IPS-15b (cell line): Measurements from ENCODE around the gene OAS1.

Experiments
- H3K27me3 ChIP-seq: one replicate; pipeline ENCODE4 v1.6.1; 2013; ENCODE audit warnings: low read length; ENCODE audit not compliant: control insufficient read depth, insufficient read depth
- H3K36me3 ChIP-seq: one replicate; pipeline ENCODE4 v1.6.1; 2013; ENCODE audit warnings: low read length; ENCODE audit not compliant: control insufficient read depth, insufficient read depth
- H3K4me1 ChIP-seq: one replicate; pipeline ENCODE4 v1.6.1; 2013; ENCODE audit warnings: mild to moderate bottlenecking, low read length; ENCODE audit not compliant: control insufficient read depth, insufficient read depth
- H3K4me3 ChIP-seq: one replicate; pipeline ENCODE4 v1.5.1; 2013; ENCODE audit warnings: low read depth, low read length
- H3K9ac ChIP-seq: one replicate; pipeline ENCODE4 v1.6.1; 2013; ENCODE audit warnings: low read depth, mild to moderate bottlenecking, low read length
- H3K9me3 ChIP-seq: one replicate; pipeline ENCODE4 v1.6.1; 2013; ENCODE audit warnings: mild to moderate bottlenecking, low read length; ENCODE audit not compliant: control insufficient read depth, insufficient read depth

The OAS1 gene

DNA sequence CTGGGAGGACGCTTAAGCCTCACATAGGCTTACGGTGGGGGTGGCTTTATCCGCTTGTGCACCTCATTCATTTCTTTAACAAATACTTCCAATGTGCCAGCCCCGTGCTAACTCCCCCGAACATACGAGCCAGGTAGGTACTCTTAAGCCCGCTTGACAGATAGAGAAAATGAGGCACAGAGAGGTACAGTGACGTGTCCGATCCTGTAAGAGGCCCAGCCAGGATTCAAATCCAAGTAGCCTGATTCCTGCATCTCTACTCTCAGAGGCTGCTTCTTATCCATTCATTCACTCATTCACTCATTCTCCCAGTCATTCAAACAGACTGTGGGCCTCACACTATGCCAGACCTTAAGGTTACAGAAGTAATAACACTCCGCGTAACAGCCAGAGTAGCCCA, 32.0 kb downstream of the OAS1 start:
- Histone ChIP-seq H3K9me3 (no peaks in the 10 kb centered on the region), H3K36me3 (no peaks in the 10 kb centered on the region), H3K4me1 (no peaks in the 10 kb centered on the region), H3K27me3 (peaks cover 15% of the 10 kb centered on the region), H3K4me3 (peak overlapping the region; percentile 74), H3K9ac (peak overlapping the region; percentile 74)

DNA sequence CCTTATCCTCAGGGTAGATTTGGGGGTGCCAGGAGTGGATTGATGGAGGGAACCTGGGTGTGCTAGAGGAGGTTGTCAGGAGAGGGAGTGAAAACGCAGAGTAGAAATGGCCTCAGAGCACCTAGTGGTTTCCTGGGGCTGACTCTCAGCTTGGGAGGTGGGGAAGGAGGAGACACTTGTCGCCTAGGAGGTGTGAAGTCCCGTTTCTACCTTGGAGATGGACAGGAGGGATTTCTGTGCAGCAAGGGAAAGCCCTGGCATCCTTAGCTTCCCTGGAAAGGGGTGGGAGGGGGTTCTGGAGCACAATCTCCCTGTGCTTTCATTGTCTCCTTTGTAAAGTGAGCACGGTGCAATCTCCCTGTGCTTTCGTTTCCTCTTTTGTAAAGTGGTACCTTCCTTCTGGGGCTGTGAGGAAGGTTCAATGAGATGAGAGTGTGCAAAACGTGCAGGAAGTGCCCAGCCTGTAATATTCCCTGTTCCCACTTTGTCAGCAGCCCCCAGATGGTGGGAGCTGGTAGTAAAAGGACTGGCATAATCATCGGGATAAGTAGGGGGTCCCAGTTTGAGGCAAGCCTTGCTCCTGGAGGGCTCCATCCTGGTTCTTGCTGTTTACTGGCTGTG, 33.1 kb downstream of the OAS1 start:
- no peak overlapping the region for H3K9ac ChIP-seq
- H3K4me1 ChIP-seq, result no peaks in the 10 kb centered on the region
- no peaks in the 10 kb centered on the region for H3K36me3 ChIP-seq
- no peaks in the 10 kb centered on the region for H3K9me3 ChIP-seq
- H3K27me3 ChIP-seq, result peaks cover 15% of the 10 kb centered on the region
- no peak overlapping the region for H3K4me3 ChIP-seq

DNA sequence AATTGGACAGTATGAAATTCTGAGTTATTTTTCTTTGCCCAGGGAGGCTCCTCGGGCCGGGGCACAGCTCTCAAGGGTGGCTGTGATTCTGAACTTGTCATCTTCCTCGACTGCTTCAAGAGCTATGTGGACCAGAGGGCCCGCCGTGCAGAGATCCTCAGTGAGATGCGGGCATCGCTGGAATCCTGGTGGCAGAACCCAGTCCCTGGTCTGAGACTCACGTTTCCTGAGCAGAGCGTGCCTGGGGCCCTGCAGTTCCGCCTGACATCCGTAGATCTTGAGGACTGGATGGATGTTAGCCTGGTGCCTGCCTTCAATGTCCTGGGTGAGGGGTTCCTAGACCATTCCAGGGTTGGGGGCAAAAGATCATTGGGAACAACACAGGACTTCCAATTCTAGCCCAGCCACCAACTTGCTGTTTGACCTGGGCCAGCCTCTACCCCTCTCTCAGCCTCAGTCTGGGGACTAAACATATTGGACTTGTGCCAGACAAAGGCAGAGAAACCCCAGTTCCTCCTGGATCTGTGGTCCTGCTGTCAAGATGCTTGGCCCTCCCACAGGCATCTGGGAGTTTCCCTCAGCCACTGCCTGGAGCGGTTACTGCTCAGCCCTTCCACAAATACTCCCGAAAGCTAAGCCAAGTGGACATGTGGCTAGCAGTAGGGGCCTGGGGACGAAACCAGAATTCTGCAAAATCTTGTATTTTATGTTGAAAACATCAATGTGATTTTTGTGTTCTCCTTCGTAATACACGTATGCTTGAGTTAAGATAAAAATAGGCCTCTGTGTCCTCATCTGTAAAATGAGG, 35.0 kb downstream of the OAS1 start:
- Histone ChIP-seq H3K27me3 (peaks cover 15% of the 10 kb centered on the region), H3K9me3 (no peaks in the 10 kb centered on the region), H3K4me3 (no peak overlapping the region), H3K9ac (no peak overlapping the region), H3K4me1 (no peaks in the 10 kb centered on the region), H3K36me3 (no peaks in the 10 kb centered on the region)

DNA sequence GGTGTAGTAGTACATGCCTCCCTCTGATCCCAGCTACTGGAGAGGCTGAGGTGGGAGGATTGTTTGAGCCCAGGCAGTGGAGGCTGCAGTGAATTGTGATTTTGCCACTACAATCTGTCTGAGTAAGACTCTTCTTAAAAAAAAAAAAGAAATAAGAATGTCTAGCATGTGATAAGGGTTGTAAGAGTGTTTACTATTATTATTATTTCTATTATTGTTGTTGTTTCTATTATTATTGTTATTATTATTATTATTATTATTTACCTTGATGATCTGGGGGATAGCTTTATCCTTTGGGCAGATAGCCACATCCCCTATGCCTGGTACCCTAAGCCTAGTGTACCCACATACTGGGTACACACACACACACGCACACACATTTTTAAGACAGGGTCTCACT, 35.8 kb downstream of the OAS1 start:
- Histone ChIP-seq H3K4me3 (no peak overlapping the region), H3K9ac (no peak overlapping the region)

DNA sequence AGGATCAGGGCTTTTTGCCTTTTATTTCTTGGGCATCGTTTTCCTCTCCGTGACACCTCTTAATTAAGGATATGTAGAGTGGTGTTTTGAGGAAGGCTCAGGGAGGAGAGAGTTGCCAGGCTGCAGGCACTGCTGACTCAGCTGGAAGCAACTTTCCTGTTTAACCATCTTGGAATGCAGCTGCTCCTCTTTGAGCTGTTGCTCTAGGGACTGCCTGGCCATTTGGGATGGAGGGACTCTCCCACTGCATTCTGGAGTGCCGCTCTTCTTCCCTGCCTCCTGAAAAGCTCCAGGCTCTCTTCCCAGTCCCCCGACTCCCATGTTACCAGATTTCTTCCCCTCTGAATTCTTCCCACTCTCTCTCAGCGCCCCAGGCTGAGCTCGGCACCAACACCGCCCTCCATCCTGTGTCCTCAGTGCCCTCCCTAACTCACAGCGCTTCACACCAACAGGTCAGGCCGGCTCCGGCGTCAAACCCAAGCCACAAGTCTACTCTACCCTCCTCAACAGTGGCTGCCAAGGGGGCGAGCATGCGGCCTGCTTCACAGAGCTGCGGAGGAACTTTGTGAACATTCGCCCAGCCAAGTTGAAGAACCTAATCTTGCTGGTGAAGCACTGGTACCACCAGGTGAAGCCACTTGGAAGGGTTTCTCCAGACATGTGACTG, 37.4 kb downstream of the OAS1 start:
- H3K27me3 ChIP-seq, result peaks cover 3% of the 10 kb centered on the region
- H3K9ac ChIP-seq, result no peak overlapping the region
- no peak overlapping the region for H3K4me3 ChIP-seq
- H3K36me3 ChIP-seq, result no peaks in the 10 kb centered on the region
- no peaks in the 10 kb centered on the region for H3K4me1 ChIP-seq
- no peaks in the 10 kb centered on the region for H3K9me3 ChIP-seq

More for the DNA sequence above, 35.8 kb downstream of the OAS1 start:
- H3K9me3 ChIP-seq, result no peaks in the 10 kb centered on the region
- no peaks in the 10 kb centered on the region for H3K4me1 ChIP-seq
- no peaks in the 10 kb centered on the region for H3K36me3 ChIP-seq
- H3K27me3 ChIP-seq, result peaks cover 13% of the 10 kb centered on the region

DNA sequence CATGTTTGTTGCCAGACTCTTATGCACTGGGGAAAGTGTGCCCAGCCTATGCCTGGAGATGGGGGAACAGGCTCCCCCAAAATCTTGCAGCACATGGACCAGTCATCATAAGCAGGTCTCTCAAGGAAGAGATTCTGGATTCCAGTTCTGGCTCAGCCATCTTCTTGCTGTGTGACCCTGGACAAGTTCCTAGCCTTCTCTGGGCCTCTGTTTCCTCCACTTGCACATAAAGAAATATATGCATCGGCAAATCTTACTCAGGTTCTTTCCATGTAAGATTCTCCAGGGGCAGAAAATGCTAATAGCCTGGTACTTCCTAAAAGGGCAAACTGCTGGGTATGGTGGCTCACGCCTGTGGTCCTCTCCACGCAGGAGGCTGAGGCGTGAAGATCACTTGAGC, 38.8 kb downstream of the OAS1 start:
- Histone ChIP-seq H3K36me3 (no peaks in the 10 kb centered on the region), H3K4me1 (no peaks in the 10 kb centered on the region), H3K9me3 (no peaks in the 10 kb centered on the region), H3K27me3 (no peaks in the 10 kb centered on the region), H3K4me3 (no peak overlapping the region), H3K9ac (no peak overlapping the region)

DNA sequence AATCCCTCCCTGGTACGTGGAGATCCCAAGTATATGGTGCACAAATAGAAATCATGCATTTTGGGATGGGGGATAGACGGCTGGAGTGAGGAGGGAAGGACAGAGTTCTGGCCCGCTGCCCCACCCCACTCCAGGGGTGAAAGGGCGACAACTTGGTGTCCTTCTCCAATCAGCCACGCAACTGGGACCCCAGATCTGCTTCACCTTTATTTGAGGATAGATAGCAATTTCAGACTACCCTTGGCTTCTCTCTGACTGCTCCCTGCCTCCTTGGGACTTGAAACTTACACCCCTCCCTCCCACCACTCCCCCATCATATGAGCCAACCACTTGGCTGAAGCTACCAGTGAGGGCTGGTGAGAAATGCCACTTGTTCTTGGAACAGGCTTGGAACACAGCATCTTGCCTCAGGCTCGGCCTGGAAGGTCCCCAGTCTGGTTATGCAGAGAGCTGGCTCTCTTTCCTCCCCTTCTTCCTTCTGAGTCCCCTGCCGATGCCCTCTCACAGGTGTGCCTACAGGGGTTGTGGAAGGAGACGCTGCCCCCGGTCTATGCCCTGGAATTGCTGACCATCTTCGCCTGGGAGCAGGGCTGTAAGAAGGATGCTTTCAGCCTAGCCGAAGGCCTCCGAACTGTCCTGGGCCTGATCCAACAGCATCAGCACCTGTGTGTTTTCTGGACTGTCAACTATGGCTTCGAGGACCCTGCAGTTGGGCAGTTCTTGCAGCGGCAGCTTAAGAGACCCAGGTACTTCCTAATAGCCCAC, 39.7 kb downstream of the OAS1 start:
- no peaks in the 10 kb centered on the region for H3K36me3 ChIP-seq
- no peaks in the 10 kb centered on the region for H3K9me3 ChIP-seq
- H3K9ac ChIP-seq, result no peak overlapping the region
- no peak overlapping the region for H3K4me3 ChIP-seq
- no peaks in the 10 kb centered on the region for H3K27me3 ChIP-seq
- H3K4me1 ChIP-seq, result no peaks in the 10 kb centered on the region

DNA sequence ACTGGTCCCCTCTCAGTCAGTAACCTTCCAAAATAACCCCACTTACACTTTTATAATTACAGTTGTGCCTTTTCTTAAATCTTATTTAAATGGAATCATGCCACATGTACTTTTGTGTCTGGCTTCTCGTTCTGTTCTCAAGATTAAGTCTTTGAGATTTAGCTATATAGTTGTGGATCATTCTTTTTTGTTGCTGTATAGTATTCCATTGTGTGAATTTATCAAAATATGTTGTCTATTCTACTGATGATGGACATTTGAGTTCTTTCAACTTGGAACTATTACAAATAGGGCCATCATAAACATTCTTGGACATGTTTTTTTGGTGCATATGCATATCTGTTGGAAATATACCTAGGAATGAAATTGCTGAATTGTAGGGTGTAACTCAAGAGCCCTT, 40.6 kb downstream of the OAS1 start:
- no peak overlapping the region for H3K9ac ChIP-seq
- no peaks in the 10 kb centered on the region for H3K4me1 ChIP-seq
- no peaks in the 10 kb centered on the region for H3K36me3 ChIP-seq
- no peaks in the 10 kb centered on the region for H3K27me3 ChIP-seq
- no peaks in the 10 kb centered on the region for H3K9me3 ChIP-seq
- H3K4me3 ChIP-seq, result no peak overlapping the region

DNA sequence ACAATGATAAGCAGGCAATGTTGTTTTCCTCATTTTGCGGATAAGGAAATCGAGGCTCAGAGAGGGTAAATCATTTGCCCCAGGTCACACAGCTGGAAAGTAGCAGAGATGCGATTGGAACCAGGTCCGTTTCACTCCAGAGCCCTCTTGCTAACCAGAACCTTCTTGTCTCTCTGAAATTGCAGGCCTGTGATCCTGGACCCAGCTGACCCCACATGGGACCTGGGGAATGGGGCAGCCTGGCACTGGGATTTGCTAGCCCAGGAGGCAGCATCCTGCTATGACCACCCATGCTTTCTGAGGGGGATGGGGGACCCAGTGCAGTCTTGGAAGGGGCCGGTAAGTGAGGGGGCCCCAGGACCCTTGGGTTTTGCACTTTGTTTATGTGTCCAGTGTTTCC, 41.0 kb downstream of the OAS1 start:
- no peak overlapping the region for H3K9ac ChIP-seq
- H3K9me3 ChIP-seq, result no peaks in the 10 kb centered on the region
- no peak overlapping the region for H3K4me3 ChIP-seq
- H3K36me3 ChIP-seq, result no peaks in the 10 kb centered on the region
- no peaks in the 10 kb centered on the region for H3K27me3 ChIP-seq
- H3K4me1 ChIP-seq, result no peaks in the 10 kb centered on the region

DNA sequence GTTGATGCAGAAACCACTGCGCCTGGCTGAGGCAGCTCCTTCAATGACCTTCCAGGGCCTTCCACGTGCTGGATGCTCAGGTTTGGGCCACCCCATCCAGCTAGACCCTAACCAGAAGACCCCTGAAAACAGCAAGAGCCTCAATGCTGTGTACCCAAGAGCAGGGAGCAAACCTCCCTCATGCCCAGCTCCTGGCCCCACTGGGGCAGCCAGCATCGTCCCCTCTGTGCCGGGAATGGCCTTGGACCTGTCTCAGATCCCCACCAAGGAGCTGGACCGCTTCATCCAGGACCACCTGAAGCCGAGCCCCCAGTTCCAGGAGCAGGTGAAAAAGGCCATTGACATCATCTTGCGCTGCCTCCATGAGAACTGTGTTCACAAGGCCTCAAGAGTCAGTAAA, 42.0 kb downstream of the OAS1 start:
- Histone ChIP-seq H3K4me3 (no peak overlapping the region), H3K36me3 (no peaks in the 10 kb centered on the region), H3K9ac (no peak overlapping the region)

DNA sequence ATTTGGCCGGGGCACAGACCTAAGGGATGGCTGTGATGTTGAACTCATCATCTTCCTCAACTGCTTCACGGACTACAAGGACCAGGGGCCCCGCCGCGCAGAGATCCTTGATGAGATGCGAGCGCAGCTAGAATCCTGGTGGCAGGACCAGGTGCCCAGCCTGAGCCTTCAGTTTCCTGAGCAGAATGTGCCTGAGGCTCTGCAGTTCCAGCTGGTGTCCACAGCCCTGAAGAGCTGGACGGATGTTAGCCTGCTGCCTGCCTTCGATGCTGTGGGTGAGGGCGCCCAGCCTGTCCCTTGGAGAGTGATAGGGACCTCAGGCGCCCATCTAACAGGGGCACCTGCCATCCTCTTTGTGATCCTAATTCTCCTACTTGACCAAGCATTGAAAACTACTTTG, 43.9 kb downstream of the OAS1 start:
- Histone ChIP-seq H3K9me3 (no peaks in the 10 kb centered on the region), H3K4me1 (no peaks in the 10 kb centered on the region), H3K36me3 (no peaks in the 10 kb centered on the region), H3K27me3 (no peaks in the 10 kb centered on the region), H3K9ac (no peak overlapping the region), H3K4me3 (no peak overlapping the region)

More for the DNA sequence above, 42.0 kb downstream of the OAS1 start:
- Histone ChIP-seq H3K27me3 (no peaks in the 10 kb centered on the region), H3K4me1 (no peaks in the 10 kb centered on the region), H3K9me3 (no peaks in the 10 kb centered on the region)
